Measurements from ENCODE around the gene ZNF710.
A peak's percentile ranks its signal among the peaks of the same experiment; 100 is the strongest.
"Not testable (repeated sequence)": the region's sequence is repeated elsewhere in the genome, so short reads cannot be mapped to it uniquely, and the experiment has no call there.

The ZNF710 gene

GRCh38 chr15:90062973-90063769 lies 62.0 kb downstream of the ZNF710 start:
- no peak for DNase-seq

GRCh38 chr15:90063770-90064247 lies 62.7 kb downstream of the ZNF710 start:
- DNase-seq = no peak

GRCh38 chr15:90064911-90065681 lies 64.0 kb downstream of the ZNF710 start:
- no peak for DNase-seq

- DNase-seq = no peak
Measured at GRCh38 chr15:90065682-90066049, 64.5 kb downstream of the ZNF710 start.

- DNase-seq = no peak
Measured at GRCh38 chr15:90067181-90067952, 66.2 kb downstream of the ZNF710 start.

GRCh38 chr15:90067953-90068606 lies 67.0 kb downstream of the ZNF710 start:
- DNase-seq = no peak

- not testable (repeated sequence) for DNase-seq
Measured at GRCh38 chr15:90070623-90071022, 69.5 kb downstream of the ZNF710 start.

GRCh38 chr15:90071220-90071807 lies 70.2 kb downstream of the ZNF710 start:
- peak; percentile 78 for DNase-seq

- DNase-seq = no peak
Measured at GRCh38 chr15:90072978-90073640, 72.0 kb downstream of the ZNF710 start.

- DNase-seq = no peak
Measured at GRCh38 chr15:90074023-90074422, 72.9 kb downstream of the ZNF710 start.

- no peak for DNase-seq
Measured at GRCh38 chr15:90074916-90075315, 73.8 kb downstream of the ZNF710 start.

- DNase-seq = no peak
Measured at GRCh38 chr15:90075420-90076289, 74.5 kb downstream of the ZNF710 start.

- no peak for DNase-seq
Measured at GRCh38 chr15:90076716-90077115, 75.6 kb downstream of the ZNF710 start.

GRCh38 chr15:90078965-90079364 lies 77.8 kb downstream of the ZNF710 start:
- no peak for DNase-seq

- DNase-seq = no peak
Measured at GRCh38 chr15:90079619-90080457, 78.7 kb downstream of the ZNF710 start.

GRCh38 chr15:90080458-90080755 lies 79.3 kb downstream of the ZNF710 start:
- no peak for DNase-seq

GRCh38 chr15:90080818-90081393 lies 79.8 kb downstream of the ZNF710 start:
- no peak for DNase-seq

GRCh38 chr15:90082140-90082715 lies 81.1 kb downstream of the ZNF710 start:
- no peak for DNase-seq

- no peak for DNase-seq
Measured at GRCh38 chr15:90083419-90083818, 82.3 kb downstream of the ZNF710 start.

Data from left hindlimb (tissue), 1 donor.